ENCODE data around the gene SLC14A1.

DNA sequence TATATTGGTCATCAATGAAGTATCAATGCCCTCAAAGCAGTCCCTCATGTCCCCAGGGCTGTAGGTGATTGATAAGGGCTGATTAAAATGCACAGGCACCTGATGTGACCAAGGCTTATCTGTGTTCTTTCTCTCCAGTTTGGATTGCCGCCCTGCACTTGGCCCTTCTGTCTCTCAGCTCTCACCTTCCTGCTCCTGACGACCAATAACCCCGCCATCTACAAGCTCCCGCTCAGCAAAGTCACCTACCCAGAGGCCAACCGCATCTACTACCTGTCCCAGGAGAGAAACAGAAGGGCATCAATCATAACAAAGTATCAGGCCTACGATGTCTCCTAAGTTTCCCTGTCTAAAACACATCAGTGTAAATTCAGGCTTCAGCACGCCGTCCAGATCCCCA lies 41.8 kb upstream of the SLC14A1 start:
- TF ChIP-seq, protein P1, sequence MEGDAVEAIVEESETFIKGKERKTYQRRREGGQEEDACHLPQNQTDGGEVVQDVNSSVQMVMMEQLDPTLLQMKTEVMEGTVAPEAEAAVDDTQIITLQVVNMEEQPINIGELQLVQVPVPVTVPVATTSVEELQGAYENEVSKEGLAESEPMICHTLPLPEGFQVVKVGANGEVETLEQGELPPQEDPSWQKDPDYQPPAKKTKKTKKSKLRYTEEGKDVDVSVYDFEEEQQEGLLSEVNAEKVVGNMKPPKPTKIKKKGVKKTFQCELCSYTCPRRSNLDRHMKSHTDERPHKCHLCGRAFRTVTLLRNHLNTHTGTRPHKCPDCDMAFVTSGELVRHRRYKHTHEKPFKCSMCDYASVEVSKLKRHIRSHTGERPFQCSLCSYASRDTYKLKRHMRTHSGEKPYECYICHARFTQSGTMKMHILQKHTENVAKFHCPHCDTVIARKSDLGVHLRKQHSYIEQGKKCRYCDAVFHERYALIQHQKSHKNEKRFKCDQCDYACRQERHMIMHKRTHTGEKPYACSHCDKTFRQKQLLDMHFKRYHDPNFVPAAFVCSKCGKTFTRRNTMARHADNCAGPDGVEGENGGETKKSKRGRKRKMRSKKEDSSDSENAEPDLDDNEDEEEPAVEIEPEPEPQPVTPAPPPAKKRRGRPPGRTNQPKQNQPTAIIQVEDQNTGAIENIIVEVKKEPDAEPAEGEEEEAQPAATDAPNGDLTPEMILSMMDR (IDR thresholded peaks at IDR 0.05; ENCODE audit: low read depth, low read length): no peak
- TF ChIP-seq POLR2A (IDR thresholded peaks at IDR 0.05; ENCODE audit: extremely low read depth, insufficient read length): no peak
